ENCODE results near the gene INHA.

The INHA gene

GRCh38 chr2:219563271-219563928 is 8.7 kb upstream of the INHA start:
- Histone ChIP-seq H3K4me1 (ENCODE audit: control insufficient read depth, insufficient read depth, low read length) (no peaks in the 10 kb centered on the region), H3K4me3 (ENCODE audit: low read length) (no peak overlapping the region), H3K36me3 (ENCODE audit: control insufficient read depth, insufficient read depth, low read length) (no peaks in the 10 kb centered on the region), H3K27me3 (ENCODE audit: control insufficient read depth, insufficient read depth, low read length) (no peaks in the 10 kb centered on the region), H3K9ac (ENCODE audit: low read length) (no peak overlapping the region), H3K9me3 (ENCODE audit: control insufficient read depth, low read length) (no peaks in the 10 kb centered on the region)

GRCh38 chr2:219565130-219566080 is 6.7 kb upstream of the INHA start:
- Histone ChIP-seq H3K4me1 (ENCODE audit: control insufficient read depth, insufficient read depth, low read length) (no peaks in the 10 kb centered on the region), H3K36me3 (ENCODE audit: control insufficient read depth, insufficient read depth, low read length) (no peaks in the 10 kb centered on the region), H3K9ac (ENCODE audit: low read length) (no peak overlapping the region), H3K4me3 (ENCODE audit: low read length) (no peak overlapping the region), H3K27me3 (ENCODE audit: control insufficient read depth, insufficient read depth, low read length) (peaks cover 9% of the 10 kb centered on the region), H3K9me3 (ENCODE audit: control insufficient read depth, low read length) (no peaks in the 10 kb centered on the region)

GRCh38 chr2:219566640-219567039 is 5.5 kb upstream of the INHA start:
- no peaks in the 10 kb centered on the region for H3K36me3 ChIP-seq (ENCODE audit: control insufficient read depth, insufficient read depth, low read length)
- no peaks in the 10 kb centered on the region for H3K9me3 ChIP-seq (ENCODE audit: control insufficient read depth, low read length)

GRCh38 chr2:219567131-219567530 is 5.0 kb upstream of the INHA start:
- H3K4me1 ChIP-seq (ENCODE audit: control insufficient read depth, insufficient read depth, low read length): peaks cover 7% of the 10 kb centered on the region
- no peaks in the 10 kb centered on the region for H3K9me3 ChIP-seq (ENCODE audit: control insufficient read depth, low read length)
- H3K9ac ChIP-seq (ENCODE audit: low read length): no peak overlapping the region
- no peak overlapping the region for H3K4me3 ChIP-seq (ENCODE audit: low read length)
- H3K36me3 ChIP-seq (ENCODE audit: control insufficient read depth, insufficient read depth, low read length): no peaks in the 10 kb centered on the region
- peaks cover 17% of the 10 kb centered on the region for H3K27me3 ChIP-seq (ENCODE audit: control insufficient read depth, insufficient read depth, low read length)

More at GRCh38 chr2:219566640-219567039, 5.5 kb upstream of the INHA start:
- Histone ChIP-seq H3K9ac (ENCODE audit: low read length) (no peak overlapping the region), H3K4me3 (ENCODE audit: low read length) (no peak overlapping the region), H3K27me3 (ENCODE audit: control insufficient read depth, insufficient read depth, low read length) (peaks cover 13% of the 10 kb centered on the region), H3K4me1 (ENCODE audit: control insufficient read depth, insufficient read depth, low read length) (peaks cover 3% of the 10 kb centered on the region)

- Histone ChIP-seq H3K27me3 (ENCODE audit: control insufficient read depth, insufficient read depth, low read length) (peaks cover 25% of the 10 kb centered on the region), H3K9ac (ENCODE audit: low read length) (no peak overlapping the region), H3K4me3 (ENCODE audit: low read length) (no peak overlapping the region), H3K9me3 (ENCODE audit: control insufficient read depth, low read length) (no peaks in the 10 kb centered on the region), H3K36me3 (ENCODE audit: control insufficient read depth, insufficient read depth, low read length) (no peaks in the 10 kb centered on the region), H3K4me1 (ENCODE audit: control insufficient read depth, insufficient read depth, low read length) (peaks cover 7% of the 10 kb centered on the region)
Observed at GRCh38 chr2:219567791-219568361, 4.2 kb upstream of the INHA start.

GRCh38 chr2:219569041-219569440 is 3.1 kb upstream of the INHA start:
- Histone ChIP-seq H3K4me3 (ENCODE audit: low read length) (no peak overlapping the region), H3K9ac (ENCODE audit: low read length) (no peak overlapping the region), H3K36me3 (ENCODE audit: control insufficient read depth, insufficient read depth, low read length) (no peaks in the 10 kb centered on the region), H3K9me3 (ENCODE audit: control insufficient read depth, low read length) (no peaks in the 10 kb centered on the region), H3K27me3 (ENCODE audit: control insufficient read depth, insufficient read depth, low read length) (peaks cover 28% of the 10 kb centered on the region), H3K4me1 (ENCODE audit: control insufficient read depth, insufficient read depth, low read length) (peaks cover 7% of the 10 kb centered on the region)

GRCh38 chr2:219569635-219570034 is 2.5 kb upstream of the INHA start:
- H3K27me3 ChIP-seq (ENCODE audit: control insufficient read depth, insufficient read depth, low read length): peaks cover 28% of the 10 kb centered on the region
- H3K4me3 ChIP-seq (ENCODE audit: low read length): no peak overlapping the region

GRCh38 chr2:219570194-219570923 is 1.8 kb upstream of the INHA start:
- no peak overlapping the region for H3K4me3 ChIP-seq (ENCODE audit: low read length)
- H3K27me3 ChIP-seq (ENCODE audit: control insufficient read depth, insufficient read depth, low read length): peaks cover 33% of the 10 kb centered on the region
- H3K36me3 ChIP-seq (ENCODE audit: control insufficient read depth, insufficient read depth, low read length): no peaks in the 10 kb centered on the region
- no peaks in the 10 kb centered on the region for H3K9me3 ChIP-seq (ENCODE audit: control insufficient read depth, low read length)
- peaks cover 7% of the 10 kb centered on the region for H3K4me1 ChIP-seq (ENCODE audit: control insufficient read depth, insufficient read depth, low read length)
- H3K9ac ChIP-seq (ENCODE audit: low read length): peak overlapping the region; percentile 28

More at GRCh38 chr2:219569635-219570034, 2.5 kb upstream of the INHA start:
- no peak overlapping the region for H3K9ac ChIP-seq (ENCODE audit: low read length)
- no peaks in the 10 kb centered on the region for H3K36me3 ChIP-seq (ENCODE audit: control insufficient read depth, insufficient read depth, low read length)
- H3K4me1 ChIP-seq (ENCODE audit: control insufficient read depth, insufficient read depth, low read length): peaks cover 7% of the 10 kb centered on the region
- no peaks in the 10 kb centered on the region for H3K9me3 ChIP-seq (ENCODE audit: control insufficient read depth, low read length)

GRCh38 chr2:219570924-219571310 is 1.2 kb upstream of the INHA start:
- Histone ChIP-seq H3K27me3 (ENCODE audit: control insufficient read depth, insufficient read depth, low read length) (peaks cover 36% of the 10 kb centered on the region), H3K9me3 (ENCODE audit: control insufficient read depth, low read length) (no peaks in the 10 kb centered on the region), H3K4me3 (ENCODE audit: low read length) (no peak overlapping the region), H3K4me1 (ENCODE audit: control insufficient read depth, insufficient read depth, low read length) (peaks cover 7% of the 10 kb centered on the region), H3K9ac (ENCODE audit: low read length) (peak overlapping the region; percentile 28), H3K36me3 (ENCODE audit: control insufficient read depth, insufficient read depth, low read length) (no peaks in the 10 kb centered on the region)

- Histone ChIP-seq H3K27me3 (ENCODE audit: control insufficient read depth, insufficient read depth, low read length) (peaks cover 36% of the 10 kb centered on the region), H3K9ac (ENCODE audit: low read length) (peak within 1 kb of the TSS; percentile 59), H3K36me3 (ENCODE audit: control insufficient read depth, insufficient read depth, low read length) (no peaks in the 10 kb centered on the region), H3K9me3 (ENCODE audit: control insufficient read depth, low read length) (no peaks in the 10 kb centered on the region), H3K4me3 (ENCODE audit: low read length) (no peak within 1 kb of the TSS), H3K4me1 (ENCODE audit: control insufficient read depth, insufficient read depth, low read length) (peaks cover 7% of the 10 kb centered on the region)
Observed at GRCh38 chr2:219571311-219572236, 536 bp upstream of the INHA start, which contains the start of gene OBSL1. TSS of gene OBSL1 (minus strand) at chr2:219571539. CDS start at chr2:219571232, 307 bp downstream.

GRCh38 chr2:219573166-219573565 is 1.1 kb downstream of the INHA start:
- peaks cover 7% of the 10 kb centered on the region for H3K4me1 ChIP-seq (ENCODE audit: control insufficient read depth, insufficient read depth, low read length)
- H3K9ac ChIP-seq (ENCODE audit: low read length): no peak overlapping the region
- no peak overlapping the region for H3K4me3 ChIP-seq (ENCODE audit: low read length)
- H3K27me3 ChIP-seq (ENCODE audit: control insufficient read depth, insufficient read depth, low read length): peaks cover 45% of the 10 kb centered on the region
- H3K36me3 ChIP-seq (ENCODE audit: control insufficient read depth, insufficient read depth, low read length): no peaks in the 10 kb centered on the region
- no peaks in the 10 kb centered on the region for H3K9me3 ChIP-seq (ENCODE audit: control insufficient read depth, low read length)
